ENCODE measurements around the gene ZNF230. TPM values are rescaled to one million over a fixed set of nuclear protein-coding genes. Genes with fewer than 3 reads are reported as not detected.

ZNF230 gene
- total and polyA plus RNA-seq, 5 donors from 2014 or later = 2.6 to 5.1 (median 3.3) TPM

GRCh38 chr19:44042147-44042546, 39.4 kb downstream of the ZNF230 start:
- ATAC-seq (ENCODE audit: low read depth in 2 of 2) = no peak
- no peaks in the 10 kb centered on the region for H3K36me3 Mint-ChIP-seq

DNA sequence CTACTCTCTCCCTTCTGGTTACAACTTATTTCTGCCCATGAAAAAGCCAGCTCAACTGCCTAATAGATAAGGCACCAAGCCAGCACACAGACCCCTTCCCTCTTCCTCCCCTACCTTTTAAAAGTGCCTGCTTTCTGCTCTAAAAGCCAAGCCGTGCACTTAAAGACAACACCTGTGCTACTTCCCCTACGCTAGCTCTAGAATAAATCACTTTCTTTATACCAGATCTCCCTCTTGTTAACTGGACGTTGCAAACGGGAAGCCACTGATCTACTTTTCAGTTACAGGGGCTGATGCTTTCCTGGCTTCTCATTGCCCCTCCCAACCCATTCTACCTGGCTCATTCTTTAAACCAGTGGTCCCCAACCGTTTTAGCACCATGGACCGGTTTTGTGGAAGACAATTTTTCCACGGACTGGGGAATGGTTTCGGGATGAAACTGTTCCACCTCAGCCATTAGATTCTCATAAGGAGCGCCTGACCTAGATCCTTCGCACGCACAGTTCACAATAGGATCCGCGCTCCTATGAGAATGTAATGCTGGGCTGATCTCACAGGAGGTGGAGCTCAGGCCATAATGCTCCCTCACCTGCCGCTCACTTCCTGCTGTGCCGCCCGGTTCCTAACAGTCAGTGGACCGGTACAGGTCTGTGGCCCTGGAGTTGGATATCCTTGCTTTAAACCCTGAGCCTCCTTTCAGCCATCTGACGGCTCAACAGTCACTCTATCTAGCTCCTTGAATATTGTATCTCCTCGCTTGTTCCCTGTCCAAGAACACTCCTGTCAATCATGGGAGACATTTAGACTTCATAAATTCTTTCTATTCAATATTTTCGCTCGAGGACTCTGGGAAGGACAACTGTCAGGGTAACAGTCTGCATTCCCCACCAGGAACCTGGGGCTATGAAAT, 48.2 kb downstream of the ZNF230 start:
- DNase-seq = peak in 1 of 3 donors; percentile 26
- peak overlapping the region; percentile 74 to 91 (median 85) for H3K27ac Mint-ChIP-seq

More at GRCh38 chr19:44042147-44042546, 39.4 kb downstream of the ZNF230 start:
- no peaks in the 10 kb centered on the region for H3K27me3 Mint-ChIP-seq
- no peak for DNase-seq
- no peak overlapping the region for H3K4me3 ChIP-seq (ENCODE audit: low read depth, low read length)
- no peak overlapping the region for H3K27ac ChIP-seq (ENCODE audit: insufficient read depth, low read length, poor library complexity, severe bottlenecking)
- H3K27ac Mint-ChIP-seq = no peak overlapping the region
- H3K9me3 ChIP-seq (ENCODE audit: control insufficient read depth in 2 of 2, low read length in 2 of 2) = peaks cover 23 to 26% of the 10 kb centered on the region in 2 experiments
- H3K27me3 ChIP-seq (ENCODE audit: control insufficient read depth, insufficient read depth, low read length) = no peaks in the 10 kb centered on the region
- H3K4me1 Mint-ChIP-seq = no peaks in the 10 kb centered on the region
- H3K4me3 Mint-ChIP-seq = no peak overlapping the region
- H3K36me3 ChIP-seq (ENCODE audit: control insufficient read depth, insufficient read depth, low read length) = no peaks in the 10 kb centered on the region
- no peaks in the 10 kb centered on the region for H3K4me1 ChIP-seq (ENCODE audit: control insufficient read depth, insufficient read depth, low read length, poor library complexity, severe bottlenecking)
- peaks cover 2 to 50% (median 21%) of the 10 kb centered on the region in 7 donors for H3K9me3 Mint-ChIP-seq

GRCh38 chr19:44051650-44052402, 49.1 kb downstream of the ZNF230 start, which contains the start of gene ZNF223:
Gene ZNF223 (plus strand): TSS chr19:44052036. CDS start chr19:44055177, 3,141 bp downstream.
- Mint-ChIP-seq H3K36me3 (peaks cover 29% of the 10 kb centered on the region), H3K27me3 (peaks cover 14% of the 10 kb centered on the region)
- ATAC-seq (ENCODE audit: low read depth in 2 of 2) = peak; percentile 84 to 85

More for the DNA sequence above, 48.2 kb downstream of the ZNF230 start:
- Mint-ChIP-seq H3K36me3 (peaks cover 25% of the 10 kb centered on the region), H3K4me3 (peak overlapping the region; percentile 75 to 96 (median 95)), H3K27me3 (peaks cover 14% of the 10 kb centered on the region), H3K9me3 (peaks cover 0 to 22% (median 11%) of the 10 kb centered on the region in 7 donors), H3K4me1 (peaks cover 4 to 37% (median 13%) of the 10 kb centered on the region in 4 donors)
- H3K4me1 ChIP-seq (ENCODE audit: control insufficient read depth, insufficient read depth, low read length, poor library complexity, severe bottlenecking) = peaks cover 15% of the 10 kb centered on the region
- H3K27me3 ChIP-seq (ENCODE audit: control insufficient read depth, insufficient read depth, low read length) = no peaks in the 10 kb centered on the region
- H3K4me3 ChIP-seq (ENCODE audit: low read depth, low read length) = peak overlapping the region; percentile 90
- H3K9me3 ChIP-seq (ENCODE audit: control insufficient read depth in 2 of 2, low read length in 2 of 2) = peaks cover 13 to 15% of the 10 kb centered on the region in 2 experiments
- no peak overlapping the region for H3K27ac ChIP-seq (ENCODE audit: insufficient read depth, low read length, poor library complexity, severe bottlenecking)
- H3K36me3 ChIP-seq (ENCODE audit: control insufficient read depth, insufficient read depth, low read length) = peaks cover 9% of the 10 kb centered on the region
- ATAC-seq (ENCODE audit: low read depth in 2 of 2) = peak; percentile 42 to 47

GRCh38 chr19:44055870-44056269, 53.1 kb downstream of the ZNF230 start:
- H3K9me3 ChIP-seq (ENCODE audit: control insufficient read depth in 2 of 2, low read length in 2 of 2) = peaks cover 17 to 35% of the 10 kb centered on the region in 2 experiments
- H3K4me3 Mint-ChIP-seq = no peak overlapping the region
- no peak for DNase-seq
- no peak overlapping the region for H3K4me3 ChIP-seq (ENCODE audit: low read depth, low read length)
- peaks cover 22% of the 10 kb centered on the region for H3K36me3 ChIP-seq (ENCODE audit: control insufficient read depth, insufficient read depth, low read length)
- no peaks in the 10 kb centered on the region for H3K27me3 ChIP-seq (ENCODE audit: control insufficient read depth, insufficient read depth, low read length)
- peaks cover 59% of the 10 kb centered on the region for H3K36me3 Mint-ChIP-seq
- H3K27ac Mint-ChIP-seq = no peak overlapping the region
- H3K27me3 Mint-ChIP-seq = no peaks in the 10 kb centered on the region
- H3K27ac ChIP-seq (ENCODE audit: insufficient read depth, low read length, poor library complexity, severe bottlenecking) = no peak overlapping the region
- peaks cover 0 to 44% (median 10%) of the 10 kb centered on the region in 7 donors for H3K9me3 Mint-ChIP-seq
- H3K4me1 Mint-ChIP-seq = peaks cover 2 to 31% (median 11%) of the 10 kb centered on the region in 4 donors
- ATAC-seq (ENCODE audit: low read depth in 2 of 2) = no peak
- H3K4me1 ChIP-seq (ENCODE audit: control insufficient read depth, insufficient read depth, low read length, poor library complexity, severe bottlenecking) = peaks cover 15% of the 10 kb centered on the region

More at GRCh38 chr19:44051650-44052402, 49.1 kb downstream of the ZNF230 start, which contains the start of gene ZNF223:
- Mint-ChIP-seq H3K27ac (peak within 1 kb of the TSS; percentile 74 to 91 (median 85)), H3K4me1 (peaks cover 4 to 37% (median 13%) of the 10 kb centered on the region in 4 donors), H3K9me3 (peaks cover 0 to 24% (median 11%) of the 10 kb centered on the region in 7 donors), H3K4me3 (peak within 1 kb of the TSS; percentile 75 to 96 (median 95))
- no peak within 1 kb of the TSS for H3K27ac ChIP-seq (ENCODE audit: insufficient read depth, low read length, poor library complexity, severe bottlenecking)
- H3K36me3 ChIP-seq (ENCODE audit: control insufficient read depth, insufficient read depth, low read length) = peaks cover 9% of the 10 kb centered on the region
- H3K9me3 ChIP-seq (ENCODE audit: control insufficient read depth in 2 of 2, low read length in 2 of 2) = peaks cover 13 to 14% of the 10 kb centered on the region in 2 experiments
- peaks cover 15% of the 10 kb centered on the region for H3K4me1 ChIP-seq (ENCODE audit: control insufficient read depth, insufficient read depth, low read length, poor library complexity, severe bottlenecking)
- DNase-seq = peak; percentile 25 to 66 (median 34)
- peak within 1 kb of the TSS; percentile 90 for H3K4me3 ChIP-seq (ENCODE audit: low read depth, low read length)
- H3K27me3 ChIP-seq (ENCODE audit: control insufficient read depth, insufficient read depth, low read length) = no peaks in the 10 kb centered on the region

DNA sequence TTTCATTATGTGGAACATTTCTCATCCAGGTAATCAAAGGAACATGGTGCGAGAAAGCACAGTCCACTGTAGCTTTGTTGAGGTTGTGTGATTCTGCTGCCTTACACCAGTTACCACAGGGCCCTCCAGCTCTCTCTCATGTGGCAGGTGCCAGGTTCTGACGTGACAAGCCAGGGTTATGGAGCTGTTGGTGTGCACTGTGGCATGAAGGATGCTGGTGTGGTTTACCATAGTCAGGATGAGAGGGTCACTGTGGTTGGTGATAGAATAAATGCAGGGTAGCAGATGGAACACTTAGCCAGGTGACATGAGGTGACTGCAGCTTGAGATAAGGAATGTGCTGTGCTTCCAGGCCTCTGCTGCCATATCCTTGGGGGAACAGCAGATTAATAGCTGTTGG, 56.5 kb downstream of the ZNF230 start:
- Histone ChIP-seq H3K4me1 (ENCODE audit: control insufficient read depth, insufficient read depth, low read length, poor library complexity, severe bottlenecking) (no peaks in the 10 kb centered on the region), H3K27ac (ENCODE audit: insufficient read depth, low read length, poor library complexity, severe bottlenecking) (no peak overlapping the region), H3K27me3 (ENCODE audit: control insufficient read depth, insufficient read depth, low read length) (no peaks in the 10 kb centered on the region), H3K36me3 (ENCODE audit: control insufficient read depth, insufficient read depth, low read length) (peaks cover 42% of the 10 kb centered on the region), H3K9me3 (ENCODE audit: control insufficient read depth in 2 of 2, low read length in 2 of 2) (peaks cover 18 to 49% of the 10 kb centered on the region in 2 experiments), H3K4me3 (ENCODE audit: low read depth, low read length) (no peak overlapping the region)
- Mint-ChIP-seq H3K36me3 (peaks cover 80% of the 10 kb centered on the region), H3K9me3 (peaks cover 0 to 50% (median 12%) of the 10 kb centered on the region in 7 donors), H3K4me1 (no peaks in the 10 kb centered on the region), H3K27me3 (no peaks in the 10 kb centered on the region), H3K27ac (no peak overlapping the region), H3K4me3 (no peak overlapping the region)
- ATAC-seq (ENCODE audit: low read depth in 2 of 2) = no peak
- no peak for DNase-seq

DNA sequence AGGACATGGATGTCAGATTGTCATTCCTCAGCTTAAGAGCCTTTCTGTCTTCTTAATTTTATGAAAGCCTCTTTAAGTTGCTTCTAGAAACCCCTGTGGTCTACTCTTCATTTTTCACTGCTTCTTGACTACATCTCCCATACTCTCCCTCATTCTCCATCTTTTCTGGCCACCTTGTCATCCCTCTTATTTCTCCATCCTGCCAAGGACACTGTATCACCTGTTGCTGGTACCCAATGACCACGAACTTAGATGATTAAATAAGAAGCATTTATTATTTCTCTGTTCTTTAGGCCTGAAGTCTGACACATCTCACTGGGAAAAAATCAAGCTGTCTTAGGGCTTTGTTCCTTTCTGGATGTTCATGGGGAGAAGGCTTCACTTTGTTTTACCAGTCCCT, 58.3 kb downstream of the ZNF230 start:
- no peaks in the 10 kb centered on the region for H3K27me3 ChIP-seq (ENCODE audit: control insufficient read depth, insufficient read depth, low read length)
- H3K4me3 Mint-ChIP-seq = no peak overlapping the region
- peaks cover 69% of the 10 kb centered on the region for H3K36me3 Mint-ChIP-seq
- H3K27me3 Mint-ChIP-seq = no peaks in the 10 kb centered on the region
- no peak overlapping the region for H3K4me3 ChIP-seq (ENCODE audit: low read depth, low read length)
- H3K9me3 Mint-ChIP-seq = peaks cover 0 to 48% (median 16%) of the 10 kb centered on the region in 7 donors
- no peak overlapping the region for H3K27ac ChIP-seq (ENCODE audit: insufficient read depth, low read length, poor library complexity, severe bottlenecking)
- H3K27ac Mint-ChIP-seq = no peak overlapping the region
- peaks cover 19 to 49% of the 10 kb centered on the region in 2 experiments for H3K9me3 ChIP-seq (ENCODE audit: control insufficient read depth in 2 of 2, low read length in 2 of 2)
- ATAC-seq (ENCODE audit: low read depth in 2 of 2) (no peak), DNase-seq (no peak)
- H3K4me1 ChIP-seq (ENCODE audit: control insufficient read depth, insufficient read depth, low read length, poor library complexity, severe bottlenecking) = no peaks in the 10 kb centered on the region
- H3K4me1 Mint-ChIP-seq = no peaks in the 10 kb centered on the region
- H3K36me3 ChIP-seq (ENCODE audit: control insufficient read depth, insufficient read depth, low read length) = peaks cover 39% of the 10 kb centered on the region
